Parathyroid adenoma (tissue), 2 donors: ENCODE data around the gene SH3D19.
A peak's percentile ranks its signal among the peaks of the same experiment; 100 is the strongest.

ENCODE experiments used
- H2AFZ ChIP-seq: fragments of 300-600 bp; sonication (generic); one replicate; pipeline ENCODE4 v1.7.0; 2017; ENCODE audit warnings: antibody characterized with exemption, mild to moderate bottlenecking
- H3K27ac ChIP-seq: fragments of 300-600 bp; sonication (generic); one replicate; pipeline ENCODE4 v1.7.0; 2017
- H3K27me3 ChIP-seq: fragments of 300-600 bp; sonication (generic); one replicate; pipeline ENCODE4 v1.7.0; 2017; ENCODE audit warnings: low read length; ENCODE audit not compliant: control insufficient read depth, insufficient read depth
- H3K36me3 ChIP-seq: fragments of 300-600 bp; sonication (generic); one replicate; pipeline ENCODE4 v1.7.0; 2017; ENCODE audit warnings: low read length; ENCODE audit not compliant: control insufficient read depth, insufficient read depth
- H3K4me1 ChIP-seq: fragments of 300-600 bp; sonication (generic); one replicate; pipeline ENCODE4 v1.7.0; 2017; ENCODE audit warnings: control low read depth
- H3K4me2 ChIP-seq: fragments of 300-600 bp; sonication (generic); one replicate; pipeline ENCODE4 v1.7.0; 2017; ENCODE audit warnings: low read length
- H3K4me3 ChIP-seq: fragments of 300-600 bp; sonication (generic); one replicate; pipeline ENCODE4 v1.7.0; 2017; ENCODE audit warnings: low read depth, low read length
- H3K79me2 ChIP-seq: fragments of 300-600 bp; sonication (generic); one replicate; pipeline ENCODE4 v1.7.0; 2017; ENCODE audit warnings: control low read depth
- H3K9ac ChIP-seq: fragments of 300-600 bp; sonication (generic); one replicate; pipeline ENCODE4 v1.7.0; 2017; ENCODE audit warnings: mild to moderate bottlenecking
- H3K9me3 ChIP-seq: fragments of 300-600 bp; sonication (generic); one replicate; pipeline ENCODE4 v1.7.0; 2017; ENCODE audit warnings: low read length; ENCODE audit not compliant: control insufficient read depth
- TF ChIP-seq, protein P1 (sequence below): fragments of 300-600 bp; sonication (generic); IDR thresholded peaks from one replicate; pipeline ENCODE4 v1.7.0; 2017; ENCODE audit warnings: antibody characterized with exemption, mild to moderate bottlenecking
- donor health status: primary hyperparathyroidism.

Gene SH3D19

DNA sequence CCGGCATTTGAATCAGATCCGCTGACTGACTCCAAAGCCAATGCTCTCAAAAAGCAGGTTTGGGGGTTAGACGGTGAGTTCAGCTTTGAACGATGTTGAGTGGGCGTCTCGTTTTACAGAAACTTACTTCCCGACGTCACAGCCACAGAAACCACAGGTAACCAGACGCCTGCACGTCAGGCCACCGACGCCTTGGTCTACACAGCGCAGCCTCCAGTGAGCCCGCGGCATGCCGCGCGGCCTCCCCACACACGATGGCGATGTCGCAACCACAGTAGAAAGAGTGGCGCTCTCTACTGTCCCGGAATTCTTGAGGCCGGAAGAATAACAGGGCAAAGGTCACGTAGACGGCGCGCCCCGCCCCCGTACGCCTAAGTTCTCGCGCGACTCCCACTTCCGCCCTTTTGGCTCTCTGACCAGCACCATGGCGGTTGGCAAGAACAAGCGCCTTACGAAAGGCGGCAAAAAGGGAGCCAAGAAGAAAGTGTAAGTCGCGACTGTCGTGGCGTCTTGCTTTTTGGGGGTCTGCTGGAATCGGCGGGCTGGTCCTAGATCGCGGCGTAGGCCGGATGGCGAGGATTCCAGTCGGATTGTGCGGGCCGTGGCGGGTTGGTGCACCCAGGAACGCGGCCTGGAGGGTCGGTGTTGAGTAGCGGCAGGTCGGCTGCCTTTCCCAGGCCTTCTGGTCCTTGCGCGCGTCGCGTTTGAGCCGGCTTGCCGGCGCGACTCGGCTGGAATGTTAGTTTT lies 226.0 kb downstream of the SH3D19 start, which contains the start of gene RPS3A:
RPS3A (plus strand) TSS at position 400 of the 747 bp plus-strand sequence; CDS start at position 425, 25 bp downstream.
- H2AFZ ChIP-seq, result peak within 1 kb of the TSS; percentile 79
- H3K4me2 ChIP-seq, result peak within 1 kb of the TSS; percentile 98
- H3K36me3 ChIP-seq, result no peaks in the 10 kb centered on the region
- no peaks in the 10 kb centered on the region for H3K4me1 ChIP-seq
- H3K27ac ChIP-seq, result peak within 1 kb of the TSS; percentile 83
- peaks cover 6% of the 10 kb centered on the region for H3K79me2 ChIP-seq
- peak within 1 kb of the TSS; percentile 99 for H3K4me3 ChIP-seq
- peak within 1 kb of the TSS; percentile 13 for H3K9ac ChIP-seq
- no peaks in the 10 kb centered on the region for H3K27me3 ChIP-seq
- TF ChIP-seq, protein P1, sequence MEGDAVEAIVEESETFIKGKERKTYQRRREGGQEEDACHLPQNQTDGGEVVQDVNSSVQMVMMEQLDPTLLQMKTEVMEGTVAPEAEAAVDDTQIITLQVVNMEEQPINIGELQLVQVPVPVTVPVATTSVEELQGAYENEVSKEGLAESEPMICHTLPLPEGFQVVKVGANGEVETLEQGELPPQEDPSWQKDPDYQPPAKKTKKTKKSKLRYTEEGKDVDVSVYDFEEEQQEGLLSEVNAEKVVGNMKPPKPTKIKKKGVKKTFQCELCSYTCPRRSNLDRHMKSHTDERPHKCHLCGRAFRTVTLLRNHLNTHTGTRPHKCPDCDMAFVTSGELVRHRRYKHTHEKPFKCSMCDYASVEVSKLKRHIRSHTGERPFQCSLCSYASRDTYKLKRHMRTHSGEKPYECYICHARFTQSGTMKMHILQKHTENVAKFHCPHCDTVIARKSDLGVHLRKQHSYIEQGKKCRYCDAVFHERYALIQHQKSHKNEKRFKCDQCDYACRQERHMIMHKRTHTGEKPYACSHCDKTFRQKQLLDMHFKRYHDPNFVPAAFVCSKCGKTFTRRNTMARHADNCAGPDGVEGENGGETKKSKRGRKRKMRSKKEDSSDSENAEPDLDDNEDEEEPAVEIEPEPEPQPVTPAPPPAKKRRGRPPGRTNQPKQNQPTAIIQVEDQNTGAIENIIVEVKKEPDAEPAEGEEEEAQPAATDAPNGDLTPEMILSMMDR, result peak; percentile 57
- no peaks in the 10 kb centered on the region for H3K9me3 ChIP-seq

DNA sequence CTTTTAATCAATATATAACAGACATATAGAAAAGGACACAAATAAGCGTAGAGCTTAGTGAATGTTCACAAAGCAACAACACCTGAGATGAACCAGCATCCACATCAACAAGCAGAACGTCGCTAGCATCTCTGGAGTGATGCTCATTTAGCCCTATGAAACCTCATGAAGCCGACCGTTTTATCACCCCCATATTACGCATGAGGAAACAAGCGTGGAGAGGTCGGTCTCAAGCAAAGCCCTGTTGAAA lies 226.5 kb downstream of the SH3D19 start:
- Histone ChIP-seq H3K4me2 (peak overlapping the region; percentile 52), H3K79me2 (peaks cover 6% of the 10 kb centered on the region), H3K36me3 (no peaks in the 10 kb centered on the region), H3K9ac (no peak overlapping the region), H3K4me3 (peak overlapping the region; percentile 99), H2AFZ (peak overlapping the region; percentile 79), H3K27me3 (no peaks in the 10 kb centered on the region), H3K4me1 (no peaks in the 10 kb centered on the region), H3K9me3 (no peaks in the 10 kb centered on the region), H3K27ac (peak overlapping the region; percentile 83)
- TF ChIP-seq, protein P1, result no peak

DNA sequence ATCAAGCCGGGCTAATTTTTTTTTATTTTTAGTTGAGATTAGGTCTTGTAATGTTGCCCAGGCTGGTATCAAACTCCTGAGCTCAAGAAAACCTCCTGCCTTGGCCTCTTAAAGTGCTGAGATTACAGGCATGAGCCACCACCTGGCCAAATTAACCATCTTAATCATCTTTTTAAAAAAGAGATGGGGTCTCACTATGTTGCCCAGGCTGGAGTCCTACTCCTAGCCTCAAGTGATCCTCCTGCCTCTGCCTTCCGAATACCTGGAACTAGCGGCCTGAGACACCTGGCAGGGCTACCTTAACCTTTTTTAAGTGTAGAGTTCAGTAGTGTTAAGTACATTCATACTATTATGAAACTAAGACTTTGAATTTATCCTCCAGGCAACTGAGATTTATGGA lies 227.6 kb downstream of the SH3D19 start:
- no peaks in the 10 kb centered on the region for H3K36me3 ChIP-seq
- H3K4me3 ChIP-seq, result no peak overlapping the region

DNA sequence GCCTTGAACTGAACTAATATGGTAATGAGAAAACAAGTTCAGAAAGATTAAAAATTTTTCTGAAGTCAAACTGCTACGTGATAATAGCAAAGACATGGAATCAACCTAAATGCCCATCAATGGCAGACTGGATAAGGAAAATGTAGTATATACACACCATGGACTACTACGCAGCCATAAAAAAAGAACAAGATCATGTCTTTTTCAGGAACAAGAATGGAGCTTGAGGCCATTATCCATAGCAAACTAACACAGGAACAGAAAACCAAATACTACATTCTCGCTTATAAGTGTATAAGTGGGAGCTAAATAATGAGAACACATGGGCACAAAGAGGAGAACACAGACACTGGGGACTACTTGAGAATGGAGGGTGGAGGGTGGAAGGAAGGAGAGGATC lies 230.3 kb downstream of the SH3D19 start:
- no peak overlapping the region for H2AFZ ChIP-seq
- H3K27me3 ChIP-seq, result no peaks in the 10 kb centered on the region
- no peaks in the 10 kb centered on the region for H3K9me3 ChIP-seq
- TF ChIP-seq, protein P1, result no peak
- no peak overlapping the region for H3K4me3 ChIP-seq
- no peaks in the 10 kb centered on the region for H3K4me1 ChIP-seq
- no peak overlapping the region for H3K27ac ChIP-seq
- H3K4me2 ChIP-seq, result no peak overlapping the region
- H3K9ac ChIP-seq, result no peak overlapping the region
- H3K36me3 ChIP-seq, result no peaks in the 10 kb centered on the region
- H3K79me2 ChIP-seq, result peaks cover 3% of the 10 kb centered on the region

More for the DNA sequence above, 227.6 kb downstream of the SH3D19 start:
- Histone ChIP-seq H3K9ac (no peak overlapping the region), H3K9me3 (no peaks in the 10 kb centered on the region), H3K4me2 (no peak overlapping the region), H2AFZ (no peak overlapping the region), H3K4me1 (no peaks in the 10 kb centered on the region), H3K79me2 (peaks cover 6% of the 10 kb centered on the region), H3K27ac (no peak overlapping the region), H3K27me3 (no peaks in the 10 kb centered on the region)
- TF ChIP-seq, protein P1, result no peak

DNA sequence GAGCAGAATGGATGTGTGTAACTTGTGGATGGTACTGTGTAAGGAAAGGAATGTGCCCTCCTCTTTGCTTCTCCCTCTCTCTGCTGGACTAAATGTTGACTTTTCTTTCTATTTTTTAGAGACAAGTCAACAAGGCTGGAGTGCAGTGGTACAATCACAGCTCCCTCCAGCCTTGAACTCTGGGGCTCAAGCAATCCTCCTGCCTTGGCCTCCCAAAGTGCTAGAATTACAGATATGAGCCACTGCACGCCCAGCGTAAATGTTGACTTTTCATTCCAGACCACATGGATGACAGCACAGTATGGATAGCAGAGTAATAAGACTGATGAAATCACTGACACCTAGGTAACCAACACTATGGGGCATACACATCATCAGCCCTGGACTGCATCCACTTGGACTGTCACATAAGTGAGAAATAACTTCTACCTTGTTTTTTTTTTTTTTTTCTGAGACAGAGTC lies 231.1 kb downstream of the SH3D19 start:
- Histone ChIP-seq H3K27me3 (no peaks in the 10 kb centered on the region), H3K79me2 (no peaks in the 10 kb centered on the region), H3K27ac (no peak overlapping the region), H3K4me2 (no peak overlapping the region), H2AFZ (no peak overlapping the region), H3K9me3 (no peaks in the 10 kb centered on the region), H3K9ac (no peak overlapping the region), H3K36me3 (no peaks in the 10 kb centered on the region), H3K4me3 (no peak overlapping the region), H3K4me1 (no peaks in the 10 kb centered on the region)
- TF ChIP-seq, protein P1, result no peak
